ENCODE measurements around the gene RHOBTB3.
A peak's percentile ranks its signal among the peaks of the same experiment; 100 is the strongest.

DNA sequence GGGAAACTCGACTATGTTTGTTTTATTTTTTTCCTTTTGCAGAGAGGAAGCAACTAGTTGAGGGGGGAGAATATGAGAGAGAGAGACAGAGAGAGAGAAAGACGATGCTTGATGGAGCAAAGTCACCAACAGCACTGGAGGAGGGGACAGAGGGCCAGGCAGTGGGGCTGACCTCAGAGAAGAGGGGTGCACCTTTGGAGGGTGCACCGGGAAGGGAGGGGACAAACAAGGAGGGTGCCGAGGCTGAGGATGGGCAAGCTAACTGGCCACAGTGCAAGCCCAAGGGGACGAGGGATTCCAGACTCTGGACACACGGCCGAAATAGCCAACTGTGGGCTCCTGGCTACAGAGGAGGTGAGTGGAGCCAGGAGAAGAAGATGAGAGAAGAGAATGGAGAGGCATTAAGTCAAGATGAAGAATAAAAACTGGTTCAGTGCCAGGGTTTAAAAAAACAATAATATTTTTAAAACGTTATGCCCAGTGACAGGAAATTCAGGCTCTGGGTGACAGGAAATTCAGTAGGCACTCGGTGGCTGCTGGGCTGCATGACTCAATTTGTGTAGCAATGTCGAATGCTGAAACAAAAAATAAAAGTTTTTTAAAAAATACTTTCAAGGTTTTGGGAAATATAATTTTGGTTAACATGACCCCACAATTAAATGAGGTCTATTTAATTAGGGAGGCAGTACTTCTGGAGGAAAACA is 104.7 kb downstream of the RHOBTB3 start:
- TF ChIP-seq, protein P1, sequence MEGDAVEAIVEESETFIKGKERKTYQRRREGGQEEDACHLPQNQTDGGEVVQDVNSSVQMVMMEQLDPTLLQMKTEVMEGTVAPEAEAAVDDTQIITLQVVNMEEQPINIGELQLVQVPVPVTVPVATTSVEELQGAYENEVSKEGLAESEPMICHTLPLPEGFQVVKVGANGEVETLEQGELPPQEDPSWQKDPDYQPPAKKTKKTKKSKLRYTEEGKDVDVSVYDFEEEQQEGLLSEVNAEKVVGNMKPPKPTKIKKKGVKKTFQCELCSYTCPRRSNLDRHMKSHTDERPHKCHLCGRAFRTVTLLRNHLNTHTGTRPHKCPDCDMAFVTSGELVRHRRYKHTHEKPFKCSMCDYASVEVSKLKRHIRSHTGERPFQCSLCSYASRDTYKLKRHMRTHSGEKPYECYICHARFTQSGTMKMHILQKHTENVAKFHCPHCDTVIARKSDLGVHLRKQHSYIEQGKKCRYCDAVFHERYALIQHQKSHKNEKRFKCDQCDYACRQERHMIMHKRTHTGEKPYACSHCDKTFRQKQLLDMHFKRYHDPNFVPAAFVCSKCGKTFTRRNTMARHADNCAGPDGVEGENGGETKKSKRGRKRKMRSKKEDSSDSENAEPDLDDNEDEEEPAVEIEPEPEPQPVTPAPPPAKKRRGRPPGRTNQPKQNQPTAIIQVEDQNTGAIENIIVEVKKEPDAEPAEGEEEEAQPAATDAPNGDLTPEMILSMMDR (IDR thresholded peaks at IDR 0.05; ENCODE audit: low read depth, low read length, missing input control), result no peak
- TF ChIP-seq, protein P2, sequence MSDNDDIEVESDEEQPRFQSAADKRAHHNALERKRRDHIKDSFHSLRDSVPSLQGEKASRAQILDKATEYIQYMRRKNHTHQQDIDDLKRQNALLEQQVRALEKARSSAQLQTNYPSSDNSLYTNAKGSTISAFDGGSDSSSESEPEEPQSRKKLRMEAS (IDR thresholded peaks at IDR 0.05), result no peak
- no peak for TF ChIP-seq YY1 (IDR thresholded peaks at IDR 0.05)
- no peak for TF ChIP-seq RAD21 (IDR thresholded peaks at IDR 0.05)
- TF ChIP-seq, protein P3, sequence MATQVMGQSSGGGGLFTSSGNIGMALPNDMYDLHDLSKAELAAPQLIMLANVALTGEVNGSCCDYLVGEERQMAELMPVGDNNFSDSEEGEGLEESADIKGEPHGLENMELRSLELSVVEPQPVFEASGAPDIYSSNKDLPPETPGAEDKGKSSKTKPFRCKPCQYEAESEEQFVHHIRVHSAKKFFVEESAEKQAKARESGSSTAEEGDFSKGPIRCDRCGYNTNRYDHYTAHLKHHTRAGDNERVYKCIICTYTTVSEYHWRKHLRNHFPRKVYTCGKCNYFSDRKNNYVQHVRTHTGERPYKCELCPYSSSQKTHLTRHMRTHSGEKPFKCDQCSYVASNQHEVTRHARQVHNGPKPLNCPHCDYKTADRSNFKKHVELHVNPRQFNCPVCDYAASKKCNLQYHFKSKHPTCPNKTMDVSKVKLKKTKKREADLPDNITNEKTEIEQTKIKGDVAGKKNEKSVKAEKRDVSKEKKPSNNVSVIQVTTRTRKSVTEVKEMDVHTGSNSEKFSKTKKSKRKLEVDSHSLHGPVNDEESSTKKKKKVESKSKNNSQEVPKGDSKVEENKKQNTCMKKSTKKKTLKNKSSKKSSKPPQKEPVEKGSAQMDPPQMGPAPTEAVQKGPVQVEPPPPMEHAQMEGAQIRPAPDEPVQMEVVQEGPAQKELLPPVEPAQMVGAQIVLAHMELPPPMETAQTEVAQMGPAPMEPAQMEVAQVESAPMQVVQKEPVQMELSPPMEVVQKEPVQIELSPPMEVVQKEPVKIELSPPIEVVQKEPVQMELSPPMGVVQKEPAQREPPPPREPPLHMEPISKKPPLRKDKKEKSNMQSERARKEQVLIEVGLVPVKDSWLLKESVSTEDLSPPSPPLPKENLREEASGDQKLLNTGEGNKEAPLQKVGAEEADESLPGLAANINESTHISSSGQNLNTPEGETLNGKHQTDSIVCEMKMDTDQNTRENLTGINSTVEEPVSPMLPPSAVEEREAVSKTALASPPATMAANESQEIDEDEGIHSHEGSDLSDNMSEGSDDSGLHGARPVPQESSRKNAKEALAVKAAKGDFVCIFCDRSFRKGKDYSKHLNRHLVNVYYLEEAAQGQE (IDR thresholded peaks at IDR 0.05), result peak; percentile 50
